Tibial nerve (tissue), 4 donors: ENCODE measurements around the gene SPATS2L.

ENCODE experiments used
- EP300 ChIP-seq, 2 donors: sonication (generic); formaldehyde crosslinking; IDR thresholded peaks; one replicate each; pipeline ENCODE4 v1.6.1; 2017; ENCODE audit warnings: antibody characterized with exemption in 2 of 2, mild to moderate bottlenecking in 1 of 2
- POLR2A ChIP-seq, 2 donors: fragments of 450-650 bp; IDR thresholded peaks; one replicate each; pipeline ENCODE4 v1.6.1; 2017; ENCODE audit warnings: antibody characterized with exemption in 2 of 2, mild to moderate bottlenecking in 2 of 2, moderate library complexity in 2 of 2
- TF ChIP-seq, protein P1 (sequence below), 5 experiments: fragments of 200-600 bp in 3 of 5; fragments of 450-650 bp in 2 of 5; sonication (generic) in 3 of 5; IDR thresholded peaks; one replicate each; pipeline ENCODE4 v1.5.1; 2016 to 2019; ENCODE audit warnings: antibody characterized with exemption in 5 of 5, mild to moderate bottlenecking in 3 of 5, moderate library complexity in 2 of 5

DNA sequence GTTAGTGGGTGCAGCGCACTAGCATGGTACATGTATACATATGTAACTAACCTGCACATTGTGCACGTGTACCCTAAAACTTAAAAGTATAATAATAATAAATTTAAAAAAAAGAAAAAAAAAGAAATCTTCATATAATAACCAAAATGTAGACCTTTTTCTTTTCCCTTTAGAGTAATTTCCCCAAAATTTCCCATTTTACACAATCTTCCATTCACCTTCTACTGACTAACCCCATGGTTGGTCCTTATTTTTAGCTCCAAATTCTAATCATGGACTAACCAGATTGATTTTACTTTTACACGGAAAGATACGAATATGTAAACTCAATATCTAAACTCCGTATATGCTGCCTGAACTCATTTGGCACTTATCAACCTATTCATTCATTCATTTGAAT, 195.7 kb downstream of the SPATS2L start:
- TF ChIP-seq, protein P1, sequence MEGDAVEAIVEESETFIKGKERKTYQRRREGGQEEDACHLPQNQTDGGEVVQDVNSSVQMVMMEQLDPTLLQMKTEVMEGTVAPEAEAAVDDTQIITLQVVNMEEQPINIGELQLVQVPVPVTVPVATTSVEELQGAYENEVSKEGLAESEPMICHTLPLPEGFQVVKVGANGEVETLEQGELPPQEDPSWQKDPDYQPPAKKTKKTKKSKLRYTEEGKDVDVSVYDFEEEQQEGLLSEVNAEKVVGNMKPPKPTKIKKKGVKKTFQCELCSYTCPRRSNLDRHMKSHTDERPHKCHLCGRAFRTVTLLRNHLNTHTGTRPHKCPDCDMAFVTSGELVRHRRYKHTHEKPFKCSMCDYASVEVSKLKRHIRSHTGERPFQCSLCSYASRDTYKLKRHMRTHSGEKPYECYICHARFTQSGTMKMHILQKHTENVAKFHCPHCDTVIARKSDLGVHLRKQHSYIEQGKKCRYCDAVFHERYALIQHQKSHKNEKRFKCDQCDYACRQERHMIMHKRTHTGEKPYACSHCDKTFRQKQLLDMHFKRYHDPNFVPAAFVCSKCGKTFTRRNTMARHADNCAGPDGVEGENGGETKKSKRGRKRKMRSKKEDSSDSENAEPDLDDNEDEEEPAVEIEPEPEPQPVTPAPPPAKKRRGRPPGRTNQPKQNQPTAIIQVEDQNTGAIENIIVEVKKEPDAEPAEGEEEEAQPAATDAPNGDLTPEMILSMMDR (IDR thresholded peaks at IDR 0.05) = no peak
- TF ChIP-seq POLR2A (IDR thresholded peaks at IDR 0.05) = no peak
- TF ChIP-seq EP300 (IDR thresholded peaks at IDR 0.05) = no peak
